K562 (cell line): Measurements from ENCODE around the gene TAF5L. TPM values are rescaled to one million over a fixed set of nuclear protein-coding genes. Genes with fewer than 3 reads are reported as not detected.

Source experiments
- BHLHE40 ChIP-seq: IDR thresholded peaks from 2 replicates; pipeline ENCODE4 v1.6.1; 2011; ENCODE audit warnings: low read length, improper control_type of control experiment
- CEBPB ChIP-seq: fragments of 450-650 bp; IDR thresholded peaks from 2 replicates; pipeline ENCODE4 v1.6.1; 2016; ENCODE audit warnings: missing genetic modification characterization, missing compliant biosample characterization
- GATAD2A ChIP-seq: fragments of 450-650 bp; IDR thresholded peaks from 2 replicates; pipeline ENCODE4 v1.6.1; 2017
- HSF4 ChIP-seq: fragments of 250-450 bp; sonication (Bioruptor Pico); IDR thresholded peaks from 2 replicates; pipeline ENCODE4 v2.1.2; 2022; ENCODE audit warnings: mild to moderate bottlenecking, moderate library complexity, borderline replicate concordance
- IFI16 ChIP-seq: fragments of 250-450 bp; sonication (Bioruptor Pico); IDR thresholded peaks from 2 replicates; pipeline ENCODE4 v2.1.2; 2022; ENCODE audit warnings: mild to moderate bottlenecking, inconsistent platforms
- KHSRP ChIP-seq: fragments of 450-650 bp; IDR thresholded peaks from 2 replicates; pipeline ENCODE4 v1.6.1; 2017
- NONO ChIP-seq, 2 experiments: fragments of 200-400 bp in 1 of 2; fragments of 450-650 bp in 1 of 2; formaldehyde crosslinking in 1 of 2; IDR thresholded peaks; 2 replicates each; pipeline ENCODE4 v1.6.1; 2017; ENCODE audit warnings: low read depth in 2 of 2, mild to moderate bottlenecking in 2 of 2, moderate library complexity in 2 of 2, low read length in 1 of 2
- SIX5 ChIP-seq, 2 experiments: IDR thresholded peaks; 2 replicates each; pipeline ENCODE4 v1.6.1; 2011; ENCODE audit warnings: low read length in 2 of 2, borderline replicate concordance in 1 of 2, low read depth in 1 of 2, mild to moderate bottlenecking in 1 of 2, moderate library complexity in 1 of 2; ENCODE audit not compliant: insufficient read depth in 1 of 2
- TARDBP ChIP-seq: fragments of 450-650 bp; IDR thresholded peaks from 2 replicates; pipeline ENCODE4 v1.6.1; 2016
- TEAD1 ChIP-seq, 2 experiments: fragments of 450-650 bp in 1 of 2; sonication (generic) in 1 of 2; formaldehyde crosslinking; IDR thresholded peaks; 2 replicates each; pipeline versions ENCODE4 v1.4.0 to v1.8.0; 2020 to 2022; ENCODE audit warnings: mild to moderate bottlenecking in 2 of 2, missing genetic modification reagents in 1 of 2
- ZNF165 ChIP-seq: fragments of 250-450 bp; sonication (Bioruptor Pico); IDR thresholded peaks from 2 replicates; pipeline ENCODE4 v1.4.0; 2020; ENCODE audit warnings: borderline replicate concordance
- ZNF24 ChIP-seq: fragments of 450-650 bp; IDR thresholded peaks from 2 replicates; pipeline ENCODE4 v1.6.1; 2016
- ZNF431 ChIP-seq: sonication (generic); formaldehyde crosslinking; IDR thresholded peaks from 2 replicates; pipeline ENCODE4 v1.8.0; 2022; ENCODE audit warnings: mild to moderate bottlenecking, missing genetic modification reagents
- ZNF586 ChIP-seq: fragments of 450-650 bp; formaldehyde crosslinking; conservative IDR thresholded peaks from 2 replicates; pipeline ENCODE4 v1.4.0; 2020; ENCODE audit warnings: mild to moderate bottlenecking, moderate library complexity
- polyA plus RNA-seq, 8 experiments: library from polyadenylated mRNA; depleted of rRNA in 4 of 8; stranded (reverse) in 5 of 8; unstranded in 3 of 8; fragments of >200 nt; fragmentation: Nextera tagmentation in 2 of 8; fragmentation: Illumina TruSeq in 1 of 8; extraction: Ambion mirVana in 2 of 8; extraction: Trizol in 1 of 8; gene quantifications; 2 replicates each; pipeline versions ENCODE4 v1.2.1 to v1.2.3, GENCODE V29; 2011 to 2014; ENCODE audit warnings: inconsistent platforms in 1 of 8, missing spikeins in 1 of 8
- total RNA-seq, 7 experiments: library from RNA; depleted of rRNA in 6 of 7; stranded (reverse); fragments of >200 nt in 6 of 7; fragmentation: Illumina TruSeq in 2 of 7; extraction: Trizol in 2 of 7; gene quantifications; 2 replicates each; pipeline versions ENCODE4 v1.2.1 to v1.2.3, GENCODE V29; 2011 to 2021; ENCODE audit warnings: low replicate concordance in 1 of 7
- TF ChIP-seq, protein P1 (sequence below): fragments of 450-650 bp; conservative IDR thresholded peaks from 2 replicates; pipeline ENCODE4 v1.6.1; 2016; ENCODE audit warnings: missing genetic modification characterization, low read depth, mild to moderate bottlenecking, control low read depth, missing compliant biosample characterization
- TF ChIP-seq, protein P2 (sequence below): fragments of 250-450 bp; sonication (Bioruptor Pico); IDR thresholded peaks from 2 replicates; pipeline ENCODE4 v1.5.0; 2022; ENCODE audit warnings: mild to moderate bottlenecking
- TF ChIP-seq, protein P3 (sequence below): fragments of 450-650 bp; IDR thresholded peaks from 2 replicates; pipeline ENCODE4 v1.6.1; 2016; ENCODE audit warnings: mild to moderate bottlenecking
- TF ChIP-seq, protein P4 (sequence below): fragments of 250-450 bp; sonication (Bioruptor Pico); IDR thresholded peaks from 2 replicates; pipeline ENCODE4 v1.5.0; 2021; ENCODE audit warnings: mild to moderate bottlenecking, moderate library complexity

Gene TAF5L
- total and polyA plus RNA-seq, 9 of the 15 experiments (the other 6 are each of a cell fraction or from before 2014, with no cell fraction given), result 2.2 to 34.2 (median 23.3) TPM

DNA sequence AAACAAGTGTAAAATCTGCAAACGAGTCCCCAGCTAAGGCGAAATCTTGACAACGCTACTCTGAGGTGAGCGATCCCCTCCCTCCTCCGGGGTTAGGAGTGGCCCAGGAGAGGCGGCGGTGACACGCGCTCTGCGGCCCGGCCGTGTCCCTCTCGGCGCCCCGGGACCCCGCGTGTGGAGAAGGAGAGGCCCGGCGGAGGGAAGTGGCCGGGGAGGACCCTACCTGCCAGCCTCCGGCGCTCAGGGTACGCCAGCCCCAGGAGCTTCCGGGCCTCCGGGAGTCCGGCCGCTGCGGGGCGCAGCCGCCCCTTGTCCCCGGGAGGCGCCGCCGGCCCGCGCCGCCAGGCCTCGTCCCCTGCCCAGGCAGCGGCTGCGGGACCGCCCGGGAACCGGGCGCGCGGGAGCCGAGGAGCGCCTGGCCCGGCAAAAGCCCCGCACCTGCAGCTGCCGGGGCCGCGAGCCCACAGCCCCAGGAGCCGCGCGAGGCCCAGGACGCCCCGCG lies 68.0 kb downstream of the TAF5L start (continued):
- TF ChIP-seq TEAD1 (CRISPR knock-in tag; IDR thresholded peaks at IDR 0.05), result no peak
- TF ChIP-seq ZNF165 (CRISPR knock-in tag), result no peak
- TF ChIP-seq, protein P1, sequence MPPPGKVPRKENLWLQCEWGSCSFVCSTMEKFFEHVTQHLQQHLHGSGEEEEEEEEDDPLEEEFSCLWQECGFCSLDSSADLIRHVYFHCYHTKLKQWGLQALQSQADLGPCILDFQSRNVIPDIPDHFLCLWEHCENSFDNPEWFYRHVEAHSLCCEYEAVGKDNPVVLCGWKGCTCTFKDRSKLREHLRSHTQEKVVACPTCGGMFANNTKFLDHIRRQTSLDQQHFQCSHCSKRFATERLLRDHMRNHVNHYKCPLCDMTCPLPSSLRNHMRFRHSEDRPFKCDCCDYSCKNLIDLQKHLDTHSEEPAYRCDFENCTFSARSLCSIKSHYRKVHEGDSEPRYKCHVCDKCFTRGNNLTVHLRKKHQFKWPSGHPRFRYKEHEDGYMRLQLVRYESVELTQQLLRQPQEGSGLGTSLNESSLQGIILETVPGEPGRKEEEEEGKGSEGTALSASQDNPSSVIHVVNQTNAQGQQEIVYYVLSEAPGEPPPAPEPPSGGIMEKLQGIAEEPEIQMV (tag), result no peak
- TF ChIP-seq, protein P2, sequence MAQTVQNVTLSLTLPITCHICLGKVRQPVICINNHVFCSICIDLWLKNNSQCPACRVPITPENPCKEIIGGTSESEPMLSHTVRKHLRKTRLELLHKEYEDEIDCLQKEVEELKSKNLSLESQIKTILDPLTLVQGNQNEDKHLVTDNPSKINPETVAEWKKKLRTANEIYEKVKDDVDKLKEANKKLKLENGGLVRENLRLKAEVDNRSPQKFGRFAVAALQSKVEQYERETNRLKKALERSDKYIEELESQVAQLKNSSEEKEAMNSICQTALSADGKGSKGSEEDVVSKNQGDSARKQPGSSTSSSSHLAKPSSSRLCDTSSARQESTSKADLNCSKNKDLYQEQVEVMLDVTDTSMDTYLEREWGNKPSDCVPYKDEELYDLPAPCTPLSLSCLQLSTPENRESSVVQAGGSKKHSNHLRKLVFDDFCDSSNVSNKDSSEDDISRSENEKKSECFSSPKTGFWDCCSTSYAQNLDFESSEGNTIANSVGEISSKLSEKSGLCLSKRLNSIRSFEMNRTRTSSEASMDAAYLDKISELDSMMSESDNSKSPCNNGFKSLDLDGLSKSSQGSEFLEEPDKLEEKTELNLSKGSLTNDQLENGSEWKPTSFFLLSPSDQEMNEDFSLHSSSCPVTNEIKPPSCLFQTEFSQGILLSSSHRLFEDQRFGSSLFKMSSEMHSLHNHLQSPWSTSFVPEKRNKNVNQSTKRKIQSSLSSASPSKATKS, result no peak
- TF ChIP-seq BHLHE40, result 0 out of 2 replicates have a peak, but pooled peaks have one; percentile 7
- no peak for TF ChIP-seq SIX5 (IDR thresholded peaks at IDR 0.05; ENCODE audit: borderline replicate concordance in 1 of 2, insufficient read depth in 1 of 2, low read depth in 1 of 2, low read length in 2 of 2)
- TF ChIP-seq, protein P3, sequence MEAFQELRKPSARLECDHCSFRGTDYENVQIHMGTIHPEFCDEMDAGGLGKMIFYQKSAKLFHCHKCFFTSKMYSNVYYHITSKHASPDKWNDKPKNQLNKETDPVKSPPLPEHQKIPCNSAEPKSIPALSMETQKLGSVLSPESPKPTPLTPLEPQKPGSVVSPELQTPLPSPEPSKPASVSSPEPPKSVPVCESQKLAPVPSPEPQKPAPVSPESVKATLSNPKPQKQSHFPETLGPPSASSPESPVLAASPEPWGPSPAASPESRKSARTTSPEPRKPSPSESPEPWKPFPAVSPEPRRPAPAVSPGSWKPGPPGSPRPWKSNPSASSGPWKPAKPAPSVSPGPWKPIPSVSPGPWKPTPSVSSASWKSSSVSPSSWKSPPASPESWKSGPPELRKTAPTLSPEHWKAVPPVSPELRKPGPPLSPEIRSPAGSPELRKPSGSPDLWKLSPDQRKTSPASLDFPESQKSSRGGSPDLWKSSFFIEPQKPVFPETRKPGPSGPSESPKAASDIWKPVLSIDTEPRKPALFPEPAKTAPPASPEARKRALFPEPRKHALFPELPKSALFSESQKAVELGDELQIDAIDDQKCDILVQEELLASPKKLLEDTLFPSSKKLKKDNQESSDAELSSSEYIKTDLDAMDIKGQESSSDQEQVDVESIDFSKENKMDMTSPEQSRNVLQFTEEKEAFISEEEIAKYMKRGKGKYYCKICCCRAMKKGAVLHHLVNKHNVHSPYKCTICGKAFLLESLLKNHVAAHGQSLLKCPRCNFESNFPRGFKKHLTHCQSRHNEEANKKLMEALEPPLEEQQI, result no peak
- TF ChIP-seq CEBPB (tag), result no peak
- TF ChIP-seq HSF4 (CRISPR knock-in tag), result no peak
- no peak for TF ChIP-seq TARDBP
- TF ChIP-seq ZNF586 (CRISPR knock-in tag), result no peak
- 0 out of 4 replicates have a peak, but pooled peaks of 1 of the 2 experiments have one; percentile 19 for TF ChIP-seq NONO (IDR thresholded peaks at IDR 0.05; ENCODE audit: low read depth in 2 of 2, low read length in 1 of 2)
- no peak for TF ChIP-seq ZNF24
- TF ChIP-seq KHSRP, result no peak
- TF ChIP-seq GATAD2A, result no peak
- no peak for TF ChIP-seq IFI16 (CRISPR knock-in tag)
- TF ChIP-seq, protein P4, sequence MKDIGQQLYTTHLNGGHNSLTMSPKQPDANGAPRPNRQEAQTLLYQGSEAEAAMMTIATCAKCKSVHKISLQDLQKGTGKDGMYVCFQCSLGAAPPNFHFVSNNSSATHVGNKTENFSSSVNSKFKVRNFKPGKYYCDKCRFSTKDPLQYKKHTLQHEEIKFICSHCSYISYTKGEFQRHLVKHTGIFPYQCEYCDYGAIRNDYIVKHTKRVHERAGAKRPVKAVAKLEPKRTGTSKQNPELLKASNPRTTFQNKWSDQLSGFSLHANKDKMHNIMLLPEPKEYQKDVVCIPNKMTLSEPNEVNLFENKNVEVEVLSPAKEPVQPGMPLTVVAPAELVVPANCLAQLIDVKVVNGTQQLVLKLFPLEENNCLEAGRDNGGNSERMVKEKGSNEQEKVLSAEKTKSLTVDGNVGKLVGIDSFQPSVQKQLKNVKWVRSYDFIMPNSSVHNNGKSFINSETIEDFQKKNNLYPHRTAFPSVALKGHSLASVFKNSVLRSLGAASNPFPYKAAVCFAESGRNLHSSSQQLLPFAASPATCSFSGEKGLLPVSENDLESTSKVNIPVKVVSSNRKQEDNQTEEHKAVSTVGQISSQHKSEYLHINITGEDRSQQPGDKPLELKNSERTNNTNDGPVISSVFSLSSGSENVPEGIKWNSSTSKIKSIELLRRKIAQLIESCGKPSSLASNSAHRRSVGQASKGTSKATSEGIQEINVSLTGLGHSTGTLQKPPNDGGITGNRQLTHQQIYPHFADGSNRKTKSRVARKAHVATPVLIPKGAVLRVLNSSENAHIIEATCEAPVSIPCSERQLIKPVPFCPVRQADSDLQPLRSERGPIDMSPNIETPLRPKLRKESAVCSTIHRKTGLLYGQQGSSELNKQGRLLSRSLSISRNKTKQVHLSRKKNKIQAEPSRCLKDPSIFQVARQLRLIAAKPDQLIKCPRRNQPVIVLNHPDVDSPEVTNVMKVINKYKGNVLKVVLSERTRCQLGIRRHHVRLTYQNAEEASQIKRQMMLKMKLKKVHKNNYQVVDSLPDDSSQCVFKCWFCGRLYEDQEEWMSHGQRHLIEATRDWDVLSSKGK, result no peak
- TF ChIP-seq ZNF431 (CRISPR knock-in tag), result no peak
